Brain microvascular endothelial cell (primary cell): Measurements from ENCODE around the gene MYOT.

ENCODE experiments used
- DNase-seq: peaks from one replicate; pipeline ENCODE4 v3.0.0-alpha.2; 2020
- H3K27ac ChIP-seq: fragments of 250-450 bp; sonication (Bioruptor Pico); 2 replicates; pipeline ENCODE4 v1.5.1; 2020; ENCODE audit warnings: mild to moderate bottlenecking, moderate library complexity
- H3K27me3 ChIP-seq: fragments of 250-450 bp; sonication (Bioruptor Pico); replicated peaks from 2 replicates; pipeline ENCODE4 v1.5.1; 2020; ENCODE audit warnings: mild to moderate bottlenecking
- H3K36me3 ChIP-seq: fragments of 250-450 bp; sonication (Bioruptor Pico); replicated peaks from 2 replicates; pipeline ENCODE4 v1.5.1; 2020; ENCODE audit warnings: mild to moderate bottlenecking
- H3K4me3 ChIP-seq: 2 replicates; pipeline ENCODE4 v1.5.1; 2011; ENCODE audit warnings: low read depth, mild to moderate bottlenecking, control low read depth, low read length, moderate library complexity
- CTCF ChIP-seq: IDR thresholded peaks from 2 replicates; pipeline ENCODE4 v1.5.1; 2011; ENCODE audit warnings: low read depth, mild to moderate bottlenecking, moderate library complexity, low read length, control low read depth, inconsistent platforms; ENCODE audit errors: missing control alignments
- in situ Hi-C: cut with HindIII; loops from 2 replicates; pipeline ENCODE4 v1.10.0; 2017; ENCODE audit warnings: low sequenced_read_pairs, low pct_ligation_motif_present

Gene MYOT

GRCh38 chr5:137935190-137935589, 67.5 kb downstream of the MYOT start:
- TF ChIP-seq CTCF: no peak
- no peak overlapping the region for H3K4me3 ChIP-seq
- H3K36me3 ChIP-seq: peaks cover 17% of the 10 kb centered on the region
- DNase-seq: no peak
- in situ Hi-C loops: no loop called here
- no peak overlapping the region for H3K27ac ChIP-seq
- no peaks in the 10 kb centered on the region for H3K27me3 ChIP-seq

- in situ Hi-C loops: no loop called here
- H3K27ac ChIP-seq: no peak overlapping the region
- TF ChIP-seq CTCF: no peak
- H3K36me3 ChIP-seq: peaks cover 21% of the 10 kb centered on the region
- no peak for DNase-seq
- H3K4me3 ChIP-seq: no peak overlapping the region
- H3K27me3 ChIP-seq: no peaks in the 10 kb centered on the region
Measured at GRCh38 chr5:137935694-137936093, 68.0 kb downstream of the MYOT start.
